ENCODE data around the gene TRPM3. TPM values are rescaled to one million over a fixed set of nuclear protein-coding genes. Genes with fewer than 3 reads are reported as not detected.

TRPM3 gene
- total RNA-seq, 4 donors from 2014 or later, result 0.07 to 0.66 TPM; not detected in 2

DNA sequence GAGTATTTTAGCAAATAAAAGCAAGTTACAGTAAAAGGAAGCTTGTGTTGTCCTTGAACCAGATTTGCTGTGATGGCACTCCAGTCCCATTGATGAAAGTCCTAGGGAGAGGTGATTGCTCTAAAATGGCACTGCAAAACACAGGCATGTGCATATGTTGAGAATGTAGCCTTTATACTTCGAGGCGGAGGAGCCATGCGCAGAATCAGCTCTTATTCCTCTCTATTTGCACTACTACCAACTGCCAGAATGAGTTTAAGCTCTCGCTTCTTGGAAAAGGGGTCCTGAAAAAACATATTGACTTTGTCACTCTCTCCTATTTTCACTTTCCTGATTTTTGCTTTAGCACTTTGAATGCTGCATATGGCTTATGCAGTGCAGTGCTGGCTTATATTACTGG is 429.0 kb downstream of the TRPM3 start:
- TF ChIP-seq POLR2A (IDR thresholded peaks at IDR 0.05), result no peak
- TF ChIP-seq, protein P1, sequence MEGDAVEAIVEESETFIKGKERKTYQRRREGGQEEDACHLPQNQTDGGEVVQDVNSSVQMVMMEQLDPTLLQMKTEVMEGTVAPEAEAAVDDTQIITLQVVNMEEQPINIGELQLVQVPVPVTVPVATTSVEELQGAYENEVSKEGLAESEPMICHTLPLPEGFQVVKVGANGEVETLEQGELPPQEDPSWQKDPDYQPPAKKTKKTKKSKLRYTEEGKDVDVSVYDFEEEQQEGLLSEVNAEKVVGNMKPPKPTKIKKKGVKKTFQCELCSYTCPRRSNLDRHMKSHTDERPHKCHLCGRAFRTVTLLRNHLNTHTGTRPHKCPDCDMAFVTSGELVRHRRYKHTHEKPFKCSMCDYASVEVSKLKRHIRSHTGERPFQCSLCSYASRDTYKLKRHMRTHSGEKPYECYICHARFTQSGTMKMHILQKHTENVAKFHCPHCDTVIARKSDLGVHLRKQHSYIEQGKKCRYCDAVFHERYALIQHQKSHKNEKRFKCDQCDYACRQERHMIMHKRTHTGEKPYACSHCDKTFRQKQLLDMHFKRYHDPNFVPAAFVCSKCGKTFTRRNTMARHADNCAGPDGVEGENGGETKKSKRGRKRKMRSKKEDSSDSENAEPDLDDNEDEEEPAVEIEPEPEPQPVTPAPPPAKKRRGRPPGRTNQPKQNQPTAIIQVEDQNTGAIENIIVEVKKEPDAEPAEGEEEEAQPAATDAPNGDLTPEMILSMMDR (IDR thresholded peaks at IDR 0.05 in 4 of 5, conservative IDR thresholded peaks at IDR 0.05 in 1 of 5), result no peak
- Histone ChIP-seq H3K4me3 (no peak overlapping the region), H3K4me1 (no peaks in the 10 kb centered on the region), H3K9me3 (no peaks in the 10 kb centered on the region), H3K27me3 (no peaks in the 10 kb centered on the region), H3K36me3 (no peaks in the 10 kb centered on the region), H3K27ac (no peak overlapping the region)
- no peak for ATAC-seq
- no peak for DNase-seq
- intact Hi-C loops (cut with DNase I; ENCODE audit: low total_unique reads) (no loop called here), in situ Hi-C loops (cut with MboI; ENCODE audit: low sequenced_read_pairs in 4 of 4) (no loop called here)

- in situ Hi-C loops (cut with MboI; ENCODE audit: low sequenced_read_pairs in 4 of 4), result no loop called here
- Histone ChIP-seq H3K9me3 (no peaks in the 10 kb centered on the region), H3K27ac (no peak overlapping the region), H3K4me1 (no peaks in the 10 kb centered on the region), H3K27me3 (no peaks in the 10 kb centered on the region), H3K36me3 (no peaks in the 10 kb centered on the region), H3K4me3 (no peak overlapping the region)
- DNase-seq, result no peak
- intact Hi-C loops (cut with DNase I; ENCODE audit: low total_unique reads), result no loop called here
- ATAC-seq, result no peak
- TF ChIP-seq, protein P1 (IDR thresholded peaks at IDR 0.05 in 4 of 5, conservative IDR thresholded peaks at IDR 0.05 in 1 of 5), result no peak
- no peak for TF ChIP-seq POLR2A (IDR thresholded peaks at IDR 0.05)
Measured at GRCh38 chr9:70688704-70689103, 432.7 kb downstream of the TRPM3 start.

GRCh38 chr9:70683841-70684240 is 437.6 kb downstream of the TRPM3 start:
- Histone ChIP-seq H3K36me3 (no peaks in the 10 kb centered on the region), H3K4me1 (no peaks in the 10 kb centered on the region), H3K9me3 (no peaks in the 10 kb centered on the region), H3K4me3 (no peak overlapping the region), H3K27ac (no peak overlapping the region), H3K27me3 (no peaks in the 10 kb centered on the region)
- in situ Hi-C loops (cut with MboI; ENCODE audit: low sequenced_read_pairs in 4 of 4), result no loop called here
- intact Hi-C loops (cut with DNase I; ENCODE audit: low total_unique reads), result no loop called here
- ATAC-seq (no peak), DNase-seq (no peak)
- TF ChIP-seq, protein P1 (IDR thresholded peaks at IDR 0.05 in 4 of 5, conservative IDR thresholded peaks at IDR 0.05 in 1 of 5), result no peak
- no peak for TF ChIP-seq POLR2A (IDR thresholded peaks at IDR 0.05)

DNA sequence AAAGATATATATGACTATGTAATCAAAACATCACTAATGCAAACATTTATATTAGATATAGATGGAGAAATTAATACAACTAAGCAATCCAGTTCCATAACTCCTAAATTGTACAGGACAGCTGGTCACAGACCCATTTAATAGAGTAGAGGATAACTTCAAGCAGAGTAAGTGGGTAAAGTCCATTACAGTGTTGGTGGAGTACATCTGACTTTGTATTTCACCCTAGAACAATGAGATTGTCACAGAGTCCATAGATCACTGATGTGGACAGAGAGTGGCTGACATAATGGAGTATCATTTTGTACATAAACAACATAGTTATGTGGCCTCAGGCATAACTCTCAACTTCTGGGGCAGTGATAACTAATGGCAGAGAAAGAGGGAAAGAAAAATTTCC is 439.1 kb downstream of the TRPM3 start:
- intact Hi-C loops (cut with DNase I; ENCODE audit: low total_unique reads), result no loop called here
- in situ Hi-C loops (cut with MboI; ENCODE audit: low sequenced_read_pairs in 4 of 4), result no loop called here
- no peaks in the 10 kb centered on the region for H3K27me3 ChIP-seq
- no peak overlapping the region for H3K27ac ChIP-seq
- no peaks in the 10 kb centered on the region for H3K9me3 ChIP-seq
- DNase-seq (no peak), ATAC-seq (no peak)
- no peaks in the 10 kb centered on the region for H3K36me3 ChIP-seq
- no peaks in the 10 kb centered on the region for H3K4me1 ChIP-seq
- no peak overlapping the region for H3K4me3 ChIP-seq
- no peak for TF ChIP-seq POLR2A (IDR thresholded peaks at IDR 0.05)
- TF ChIP-seq, protein P1 (IDR thresholded peaks at IDR 0.05 in 4 of 5, conservative IDR thresholded peaks at IDR 0.05 in 1 of 5), result no peak

DNA sequence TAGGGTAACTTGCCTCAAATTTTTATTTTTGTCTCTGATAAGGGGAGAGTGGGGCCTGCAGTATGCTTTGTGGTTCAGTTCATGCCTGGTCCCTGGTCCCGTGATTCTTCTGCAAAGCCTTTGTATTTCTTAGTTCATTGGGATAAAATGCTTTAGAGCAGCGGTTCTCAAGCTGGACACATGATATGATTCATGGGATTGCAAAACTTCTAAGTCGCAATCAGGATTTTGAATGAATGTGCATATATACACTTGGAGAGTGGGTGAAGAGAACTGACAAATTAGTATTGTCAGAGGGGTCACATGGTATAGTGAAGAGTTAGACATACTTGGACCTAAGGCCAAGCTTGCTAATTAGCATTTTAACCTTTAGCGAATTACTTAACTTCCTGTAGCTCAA is 441.6 kb downstream of the TRPM3 start:
- Histone ChIP-seq H3K36me3 (no peaks in the 10 kb centered on the region), H3K4me3 (no peak overlapping the region), H3K9me3 (no peaks in the 10 kb centered on the region), H3K27me3 (no peaks in the 10 kb centered on the region), H3K4me1 (no peaks in the 10 kb centered on the region), H3K27ac (no peak overlapping the region)
- intact Hi-C loops (cut with DNase I; ENCODE audit: low total_unique reads), result no loop called here
- ATAC-seq (no peak), DNase-seq (no peak)
- in situ Hi-C loops (cut with MboI; ENCODE audit: low sequenced_read_pairs in 4 of 4), result no loop called here
- no peak for TF ChIP-seq POLR2A (IDR thresholded peaks at IDR 0.05)
- TF ChIP-seq, protein P1 (IDR thresholded peaks at IDR 0.05 in 4 of 5, conservative IDR thresholded peaks at IDR 0.05 in 1 of 5), result no peak

All from gastrocnemius medialis (tissue), 4 donors.